Stomach (tissue), 9 donors: Measurements from ENCODE around the gene CMIP. TPM values are rescaled to one million over a fixed set of nuclear protein-coding genes. Genes with fewer than 3 reads are reported as not detected.

Experiments used
- DNase-seq, 2 donors: peaks; one replicate each; pipeline versions ENCODE4 v3.0.0 to v3.0.0-alpha.2; 2013 to 2019
- H3K27ac ChIP-seq, 5 donors: fragments of 200-600 bp in 4 of 5; sonication (generic) in 4 of 5; one replicate each; pipeline ENCODE4 v1.5.1; 2013 to 2019; ENCODE audit warnings: mild to moderate bottlenecking in 1 of 5, moderate library complexity in 1 of 5
- H3K27me3 ChIP-seq, 3 donors: fragments of 200-600 bp; sonication (generic); one replicate each; pipeline ENCODE4 v1.5.1; 2017 to 2019; ENCODE audit warnings: mixed run types in 1 of 3
- H3K36me3 ChIP-seq, 4 donors: fragments of 200-600 bp; sonication (generic); 1 replicate in 3 of 4; 2 replicates in 1 of 4; pipeline ENCODE4 v1.5.1; 2016 to 2019
- H3K4me1 ChIP-seq, 4 donors: fragments of 200-600 bp; sonication (generic); one replicate each; pipeline ENCODE4 v1.5.1; 2016 to 2019
- H3K4me3 ChIP-seq, 4 donors: fragments of 200-600 bp; sonication (generic) in 3 of 4; one replicate each; pipeline ENCODE4 v1.5.1; 2016 to 2019; ENCODE audit warnings: mild to moderate bottlenecking in 1 of 4
- H3K9me3 ChIP-seq, 4 donors: fragments of 200-600 bp; sonication (generic); one replicate each; pipeline ENCODE4 v1.5.1; 2016 to 2019
- EP300 ChIP-seq: sonication (generic); formaldehyde crosslinking; IDR thresholded peaks from one replicate; pipeline ENCODE4 v1.6.1; 2017; ENCODE audit warnings: antibody characterized with exemption
- POLR2A ChIP-seq, 4 donors: fragments of 450-650 bp; IDR thresholded peaks; one replicate each; pipeline ENCODE4 v1.6.1; 2016; ENCODE audit warnings: antibody characterized with exemption in 4 of 4, control low read depth in 2 of 4, mild to moderate bottlenecking in 1 of 4, moderate library complexity in 1 of 4
- POLR2AphosphoS5 ChIP-seq, 3 donors: sonication (generic); formaldehyde crosslinking; IDR thresholded peaks; one replicate each; pipeline ENCODE4 v1.6.1; 2016; ENCODE audit warnings: antibody characterized with exemption in 3 of 3
- WGBS, 5 donors: extraction: QIAGEN DNeasy Blood & Tissue Kit in 3 of 5; methylation state at CpG; one replicate each; pipeline versions ENCODE4 v1.1.5 to v1.1.7; 2013 to 2018; 5-methylcytosine and 5-hydroxymethylcytosine counted together
- intact Hi-C: fragments of 100-400 bp; cut with DNase I; formaldehyde crosslinking; loops from one replicate; pipeline ENCODE4 v1.15.1; 2023; ENCODE audit warnings: low total_unique reads
- polyA plus RNA-seq, 3 donors: library from polyadenylated mRNA; stranded (reverse); fragments of 200-250 nt; gene quantifications; one replicate each; pipeline ENCODE4 v1.2.3, GENCODE V29; 2013
- total RNA-seq, 5 donors: library from RNA; depleted of rRNA; stranded (reverse); fragments of >200 nt; gene quantifications; one replicate each; pipeline versions ENCODE4 v1.1.0 to v1.2.3, GENCODE V29; 2014 to 2016
- TF ChIP-seq, protein P1 (sequence below), 7 experiments: fragments of 450-650 bp in 4 of 7; fragments of 200-600 bp in 3 of 7; sonication (generic) in 3 of 7; IDR thresholded peaks; one replicate each; pipeline ENCODE4 v1.5.1; 2016 to 2019; ENCODE audit warnings: antibody characterized with exemption in 7 of 7, control low read depth in 2 of 7, mild to moderate bottlenecking in 1 of 7
- donor health status: healthy with polysubstance abuse.
- donor health status: Bipolar disorder and iron deficiency.
- donor health status: healthy.

Gene CMIP
- total and polyA plus RNA-seq, 8 donors: 11.1 to 71.0 (median 31.2) TPM

DNA sequence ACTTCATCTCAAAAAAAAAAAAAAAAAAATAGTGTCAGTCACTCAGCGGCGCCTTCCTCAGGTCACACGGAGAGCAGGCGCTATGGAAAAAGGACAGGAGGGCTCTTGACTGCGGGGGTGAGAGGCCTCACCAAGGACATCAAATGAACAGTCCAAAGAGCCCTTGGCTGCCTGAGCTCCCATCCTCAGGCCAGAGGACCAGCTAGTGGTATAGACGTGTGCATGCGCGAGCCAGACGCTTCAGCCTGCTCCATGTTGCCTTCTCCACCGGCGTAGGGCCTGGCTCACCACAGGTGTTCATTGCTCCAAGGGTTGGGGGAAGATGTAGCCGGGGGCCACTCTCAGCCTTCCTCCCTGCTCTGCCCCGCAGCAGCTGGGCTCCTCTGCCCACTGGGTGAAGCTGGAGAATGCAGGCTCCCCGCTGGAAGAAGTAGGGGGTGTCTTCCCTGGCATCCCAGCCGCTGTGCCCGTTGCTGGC is 268.7 kb downstream of the CMIP start:
- no peaks in the 10 kb centered on the region for H3K27me3 ChIP-seq
- no peak overlapping the region for H3K4me3 ChIP-seq
- H3K4me1 ChIP-seq: peaks cover 4 to 59% (median 23%) of the 10 kb centered on the region in 4 donors
- WGBS, 5 donors: 80 to 89% (median 86%) methylated on average over 15 to 16 of the region's 16 CpGs
- H3K27ac ChIP-seq: no peak overlapping the region
- DNase-seq: no peak
- peaks cover 10 to 31% (median 25%) of the 10 kb centered on the region in 4 donors for H3K36me3 ChIP-seq
- no peaks in the 10 kb centered on the region for H3K9me3 ChIP-seq
- intact Hi-C loops: no loop called here
- TF ChIP-seq EP300 (no peak), POLR2AphosphoS5 (IDR thresholded peaks at IDR 0.05) (no peak), POLR2A (IDR thresholded peaks at IDR 0.05) (no peak)
- TF ChIP-seq, protein P1, sequence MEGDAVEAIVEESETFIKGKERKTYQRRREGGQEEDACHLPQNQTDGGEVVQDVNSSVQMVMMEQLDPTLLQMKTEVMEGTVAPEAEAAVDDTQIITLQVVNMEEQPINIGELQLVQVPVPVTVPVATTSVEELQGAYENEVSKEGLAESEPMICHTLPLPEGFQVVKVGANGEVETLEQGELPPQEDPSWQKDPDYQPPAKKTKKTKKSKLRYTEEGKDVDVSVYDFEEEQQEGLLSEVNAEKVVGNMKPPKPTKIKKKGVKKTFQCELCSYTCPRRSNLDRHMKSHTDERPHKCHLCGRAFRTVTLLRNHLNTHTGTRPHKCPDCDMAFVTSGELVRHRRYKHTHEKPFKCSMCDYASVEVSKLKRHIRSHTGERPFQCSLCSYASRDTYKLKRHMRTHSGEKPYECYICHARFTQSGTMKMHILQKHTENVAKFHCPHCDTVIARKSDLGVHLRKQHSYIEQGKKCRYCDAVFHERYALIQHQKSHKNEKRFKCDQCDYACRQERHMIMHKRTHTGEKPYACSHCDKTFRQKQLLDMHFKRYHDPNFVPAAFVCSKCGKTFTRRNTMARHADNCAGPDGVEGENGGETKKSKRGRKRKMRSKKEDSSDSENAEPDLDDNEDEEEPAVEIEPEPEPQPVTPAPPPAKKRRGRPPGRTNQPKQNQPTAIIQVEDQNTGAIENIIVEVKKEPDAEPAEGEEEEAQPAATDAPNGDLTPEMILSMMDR (IDR thresholded peaks at IDR 0.05): no peak

DNA sequence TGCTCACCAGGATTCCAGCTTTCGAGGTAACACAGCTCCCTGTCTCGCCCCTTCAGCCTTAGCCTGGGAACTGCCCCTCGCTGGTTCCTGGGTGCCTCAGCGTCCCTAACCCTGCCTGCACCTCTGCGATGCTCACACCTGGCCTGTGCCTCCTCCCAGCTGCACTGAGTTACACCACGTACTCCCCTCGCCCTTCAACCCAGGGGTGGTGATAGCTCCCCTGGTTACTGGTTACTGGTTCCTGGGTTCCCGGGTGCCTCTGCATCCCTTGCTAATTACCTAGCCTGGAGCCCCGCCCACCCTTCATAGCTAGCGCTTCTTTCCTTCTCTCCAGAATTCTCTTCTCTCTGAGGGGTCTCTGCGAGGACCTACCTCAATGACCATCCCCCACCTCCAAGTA is 269.2 kb downstream of the CMIP start:
- DNase-seq: no peak
- H3K4me1 ChIP-seq: peaks cover 0 to 59% (median 22%) of the 10 kb centered on the region in 4 donors
- no peaks in the 10 kb centered on the region for H3K27me3 ChIP-seq
- peaks cover 8 to 27% (median 20%) of the 10 kb centered on the region in 4 donors for H3K36me3 ChIP-seq
- H3K4me3 ChIP-seq: no peak overlapping the region
- no peak overlapping the region for H3K27ac ChIP-seq
- 87 to 93% (median 91%) methylated on average over 11 of the region's 11 CpGs for WGBS, 5 donors
- TF ChIP-seq POLR2A (IDR thresholded peaks at IDR 0.05) (no peak), POLR2AphosphoS5 (IDR thresholded peaks at IDR 0.05) (no peak), EP300 (no peak)
- TF ChIP-seq, protein P1 (IDR thresholded peaks at IDR 0.05): no peak
- no peaks in the 10 kb centered on the region for H3K9me3 ChIP-seq
- intact Hi-C loops: no loop called here

DNA sequence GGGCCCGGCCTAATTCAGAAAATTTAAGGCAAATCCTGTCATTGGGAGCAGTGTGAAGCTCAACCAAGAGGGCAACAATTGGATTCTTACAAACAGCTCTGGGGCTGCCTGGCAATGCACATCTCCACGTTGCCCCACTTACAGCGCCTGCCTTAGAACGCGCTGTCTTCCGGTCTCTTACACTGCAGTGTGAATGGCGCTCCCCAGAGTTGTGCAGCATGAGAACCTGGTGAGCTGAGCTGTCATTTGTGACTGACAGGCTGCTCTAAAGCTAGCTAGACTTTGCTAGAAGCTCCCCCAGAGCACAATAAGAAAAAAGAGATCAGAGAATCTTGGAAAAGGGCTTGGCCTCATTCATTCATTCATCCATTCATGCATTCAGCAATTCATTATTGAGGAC is 270.0 kb downstream of the CMIP start:
- intact Hi-C loops: no loop called here
- WGBS, 5 donors: 94 to 97% (median 94%) methylated on average over 7 of the region's 7 CpGs
- Histone ChIP-seq H3K4me1 (peaks cover 0 to 54% (median 23%) of the 10 kb centered on the region in 4 donors), H3K36me3 (peaks cover under 1 to 19% (median 13%) of the 10 kb centered on the region in 4 donors), H3K27ac (peak overlapping the region in 3 of 5 donors; percentile 32 to 61 (median 50)), H3K9me3 (no peaks in the 10 kb centered on the region), H3K4me3 (no peak overlapping the region), H3K27me3 (no peaks in the 10 kb centered on the region)
- TF ChIP-seq, protein P1 (IDR thresholded peaks at IDR 0.05): no peak
- TF ChIP-seq POLR2AphosphoS5 (IDR thresholded peaks at IDR 0.05): no peak
- no peak for TF ChIP-seq EP300
- no peak for DNase-seq

DNA sequence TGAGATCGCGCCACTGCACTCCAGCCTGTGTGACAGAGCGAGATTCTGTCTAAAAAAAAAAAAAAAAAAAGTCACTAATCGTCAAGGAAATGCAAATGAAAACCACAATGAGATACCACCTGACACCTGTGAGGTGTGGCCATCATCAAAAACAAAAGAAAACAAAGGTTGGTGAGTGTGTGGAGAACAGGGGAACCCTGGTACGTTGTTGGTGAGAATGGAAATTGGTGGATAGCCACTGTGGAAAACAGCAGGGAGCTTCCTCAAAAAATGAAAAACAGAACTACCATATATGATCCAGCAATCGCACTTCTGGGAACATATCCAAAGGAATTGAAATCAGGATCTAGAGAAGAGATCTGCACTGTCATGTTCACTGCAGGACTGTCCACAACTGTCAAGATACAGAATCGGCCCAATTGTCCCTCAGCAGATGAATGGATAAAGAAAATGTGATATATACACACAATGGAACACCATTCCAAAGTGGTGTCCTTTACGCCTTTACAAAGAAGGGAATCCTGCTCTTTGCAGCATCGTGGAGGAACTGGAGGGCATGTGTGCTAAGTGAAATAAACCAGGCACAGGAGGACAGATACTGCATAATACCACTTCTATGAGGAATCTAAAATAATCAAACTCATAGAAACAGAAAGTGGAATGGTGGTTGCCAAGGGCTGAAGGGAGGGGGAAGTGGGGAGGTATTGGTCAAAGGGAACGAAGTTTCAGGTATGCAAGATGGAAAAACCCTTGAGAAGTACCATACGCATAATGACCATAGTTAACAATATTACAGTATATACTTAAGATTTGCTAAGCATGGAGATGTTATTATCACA is 271.0 kb downstream of the CMIP start:
- WGBS, 5 donors: 50 to 59% (median 53%) methylated on average over 11 of the region's 11 CpGs
- TF ChIP-seq, protein P1 (IDR thresholded peaks at IDR 0.05): no peak
- no peak for TF ChIP-seq POLR2A (IDR thresholded peaks at IDR 0.05)
- no peak for TF ChIP-seq EP300
- TF ChIP-seq POLR2AphosphoS5 (IDR thresholded peaks at IDR 0.05): no peak
- Histone ChIP-seq H3K27ac (peak overlapping the region in 4 of 5 donors; percentile 32 to 61 (median 46)), H3K4me3 (no peak overlapping the region), H3K9me3 (no peaks in the 10 kb centered on the region), H3K27me3 (no peaks in the 10 kb centered on the region), H3K4me1 (peaks cover 0 to 47% (median 28%) of the 10 kb centered on the region in 4 donors), H3K36me3 (peaks cover 0 to 9% (median 3%) of the 10 kb centered on the region in 4 donors)
- intact Hi-C loops: no loop called here
- peak in 1 of 2 donors; percentile 51 for DNase-seq
